ENCODE data around the gene RTP5. TPM values are rescaled to one million over a fixed set of nuclear protein-coding genes. Genes with fewer than 3 reads are reported as not detected.
A peak's percentile ranks its signal among the peaks of the same experiment; 100 is the strongest.
"Not testable (repeated sequence)": the region's sequence is repeated elsewhere in the genome, so short reads cannot be mapped to it uniquely, and the experiment has no call there.

The RTP5 gene
- polyA plus RNA-seq, 1 experiment: not detected

- CTCF ChIA-PET: no interaction called here
- H3K27me3 ChIP-seq (ENCODE audit: control insufficient read depth, insufficient read depth, low read length): no peaks in the 10 kb centered on the region
- H3K36me3 ChIP-seq (ENCODE audit: control insufficient read depth, insufficient read depth, low read length): no peaks in the 10 kb centered on the region
- POLR2A ChIA-PET: no interaction called here
- H3K4me3 ChIP-seq (ENCODE audit: low read depth, low read length): no peak overlapping the region
- DNase-seq (ENCODE audit: low read depth): no peak
- no peak for TF ChIP-seq CTCF (IDR thresholded peaks at IDR 0.05; ENCODE audit: insufficient read depth, low read depth, low read length)
These were observed 4.9 kb downstream of the RTP5 start for GRCh38 chr2:241874277-241874925.

GRCh38 chr2:241875754-241876527, 6.4 kb downstream of the RTP5 start:
- H3K27me3 ChIP-seq (ENCODE audit: control insufficient read depth, insufficient read depth, low read length); H3K36me3 ChIP-seq (ENCODE audit: control insufficient read depth, insufficient read depth, low read length); POLR2A ChIA-PET; DNase-seq (ENCODE audit: low read depth); H3K4me3 ChIP-seq (ENCODE audit: low read depth, low read length): not testable (repeated sequence)
- TF ChIP-seq CTCF (IDR thresholded peaks at IDR 0.05; ENCODE audit: insufficient read depth, low read depth, low read length): peak; percentile 33
- CTCF ChIA-PET: interaction anchor here (1.2 kb wide), 1 partner anchor 197 kb away, joined by 3 read pairs; no protein-coding TSS in a partner anchor

GRCh38 chr2:241876528-241877196, 7.1 kb downstream of the RTP5 start:
- CTCF ChIA-PET: interaction anchor here (1.0 kb wide), 1 partner anchor 8 kb away, joined by 3 read pairs; no protein-coding TSS in a partner anchor
- H3K27me3 ChIP-seq (ENCODE audit: control insufficient read depth, insufficient read depth, low read length): no peaks in the 10 kb centered on the region
- no peaks in the 10 kb centered on the region for H3K36me3 ChIP-seq (ENCODE audit: control insufficient read depth, insufficient read depth, low read length)
- H3K4me3 ChIP-seq (ENCODE audit: low read depth, low read length): no peak overlapping the region
- no peak for TF ChIP-seq CTCF (IDR thresholded peaks at IDR 0.05; ENCODE audit: insufficient read depth, low read depth, low read length)
- POLR2A ChIA-PET: interaction anchor here (0.5 kb wide), 1 partner anchor 8 kb away, joined by 11 read pairs; no protein-coding TSS in a partner anchor
- DNase-seq (ENCODE audit: low read depth): no peak

GRCh38 chr2:241877197-241877685, 7.7 kb downstream of the RTP5 start:
- H3K27me3 ChIP-seq (ENCODE audit: control insufficient read depth, insufficient read depth, low read length): no peaks in the 10 kb centered on the region
- H3K36me3 ChIP-seq (ENCODE audit: control insufficient read depth, insufficient read depth, low read length): no peaks in the 10 kb centered on the region
- ChIA-PET POLR2A (interaction anchor here (0.5 kb wide), 1 partner anchor 9 kb away, joined by 11 read pairs; no protein-coding TSS in a partner anchor), CTCF (interaction anchor here (1.0 to 2.6 kb wide), 3 partner anchors 9 to 143 kb away, joined by 3 to 15 read pairs (median 4); partner anchors contain the start of gene D2HGDH)
- no peak for DNase-seq (ENCODE audit: low read depth)
- no peak for TF ChIP-seq CTCF (IDR thresholded peaks at IDR 0.05; ENCODE audit: insufficient read depth, low read depth, low read length)
- H3K4me3 ChIP-seq (ENCODE audit: low read depth, low read length): no peak overlapping the region
